ENCODE results near the gene UBE2Q1.

Gene UBE2Q1

DNA sequence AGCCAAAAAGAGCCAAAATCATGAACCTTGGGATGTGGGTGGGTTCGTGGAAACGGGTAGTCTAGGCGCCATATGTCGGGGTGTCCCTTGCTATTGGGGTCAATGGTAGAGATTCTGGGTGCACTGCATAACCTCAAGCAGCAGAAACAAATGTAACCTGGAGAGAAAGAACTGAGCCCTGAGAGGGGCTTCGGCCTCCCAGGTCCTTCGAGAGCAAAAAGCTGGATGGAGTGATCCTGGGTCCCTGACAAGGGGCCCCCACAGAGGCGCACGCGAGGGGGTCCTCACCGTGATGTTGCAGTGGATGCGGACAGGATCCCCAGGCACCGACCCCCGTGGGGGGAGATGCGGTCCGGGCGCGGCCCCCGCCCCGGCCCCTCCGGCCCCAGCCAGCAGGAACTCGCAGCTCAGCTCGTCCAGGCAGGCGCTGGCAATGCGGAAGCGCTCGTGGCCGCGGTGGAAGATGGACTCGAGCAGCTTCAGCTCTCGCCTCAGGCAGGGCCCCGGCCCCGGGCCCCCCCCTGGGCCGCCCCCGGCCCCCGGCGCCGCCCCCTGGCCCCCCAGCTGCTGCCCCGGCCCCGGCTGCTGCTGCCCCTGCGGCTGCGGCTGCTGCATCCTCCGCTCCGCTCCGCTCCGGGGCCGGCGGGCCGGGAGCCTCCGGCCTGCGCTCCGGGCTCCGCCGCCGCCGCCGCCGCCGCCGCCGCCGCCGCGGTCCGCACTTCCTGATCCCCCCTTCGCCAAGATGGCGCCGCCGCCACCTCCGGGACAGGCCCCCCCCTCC, at the start of gene UBE2Q1:
UBE2Q1 (minus strand) TSS at position 724 of the 781 bp plus-strand sequence; CDS start at position 615, 109 bp downstream.
- DNase-seq = peak; percentile 38 to 42

DNA sequence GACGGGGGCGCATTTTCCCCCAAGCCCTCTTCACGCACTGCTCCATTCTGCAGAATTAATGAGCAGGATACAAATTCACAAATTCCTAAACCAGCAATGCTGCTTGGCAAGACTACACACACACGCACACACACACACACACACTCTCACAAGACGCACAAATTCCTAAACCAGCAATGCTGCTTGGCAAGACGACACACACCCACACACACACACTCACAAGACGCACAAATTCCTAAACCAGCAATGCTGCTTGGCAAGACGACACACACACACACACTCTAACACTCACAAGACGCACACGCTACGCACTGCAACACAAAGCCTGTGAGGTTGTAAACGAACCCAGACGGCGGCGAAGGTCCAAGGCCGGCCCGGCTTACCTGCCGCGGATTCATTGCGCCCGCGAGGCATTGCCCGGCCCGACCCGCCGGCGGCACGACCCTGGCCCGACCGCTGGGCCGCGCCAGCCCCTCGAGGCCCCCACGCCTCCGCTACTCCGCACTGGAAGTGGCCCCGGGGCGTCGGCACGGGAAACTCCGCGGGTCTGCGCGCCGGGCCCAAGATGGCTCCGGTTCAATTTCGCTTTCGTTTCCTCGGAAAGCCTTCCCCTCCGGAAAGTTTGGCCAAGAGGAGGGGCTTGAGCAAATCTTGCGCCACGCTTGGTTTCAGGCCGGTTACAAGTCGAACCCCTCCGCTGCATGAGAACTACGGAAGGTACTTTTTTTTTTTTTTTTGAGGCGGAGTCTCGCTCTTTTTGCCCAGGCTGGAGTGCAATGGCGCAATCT, 49.3 kb upstream of the UBE2Q1 start, which contains the start of gene ADAR:
ADAR (minus strand) TSS at position 578 of the 788 bp plus-strand sequence; CDS start at position 398, 180 bp downstream.
- DNase-seq = peak; percentile 97 to 100

DNA sequence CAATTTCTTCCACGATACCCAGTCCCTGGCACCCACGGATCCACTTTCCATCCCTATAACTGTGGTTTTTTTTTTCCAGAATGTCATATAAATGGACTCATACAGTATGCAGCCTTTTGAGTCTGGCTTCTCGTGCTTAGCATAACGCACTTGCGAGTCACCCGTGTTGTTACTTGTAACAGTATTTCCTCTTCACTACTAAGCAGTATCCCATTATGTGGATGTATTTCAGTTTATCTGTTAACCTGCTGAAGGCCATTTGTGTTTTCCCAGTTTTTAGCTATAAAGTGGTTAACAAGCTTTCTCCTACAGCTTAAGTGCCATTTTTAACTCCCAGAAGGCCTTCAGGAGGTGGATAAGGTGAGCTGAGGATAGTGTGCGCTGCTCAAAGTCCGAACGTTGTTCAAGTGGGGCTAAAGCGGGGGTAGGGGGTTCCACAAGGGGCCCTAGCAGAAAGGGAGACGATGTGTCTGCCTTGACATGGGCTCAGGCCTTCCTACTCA, 48.7 kb upstream of the UBE2Q1 start:
- peak; percentile 29 to 46 for DNase-seq

DNA sequence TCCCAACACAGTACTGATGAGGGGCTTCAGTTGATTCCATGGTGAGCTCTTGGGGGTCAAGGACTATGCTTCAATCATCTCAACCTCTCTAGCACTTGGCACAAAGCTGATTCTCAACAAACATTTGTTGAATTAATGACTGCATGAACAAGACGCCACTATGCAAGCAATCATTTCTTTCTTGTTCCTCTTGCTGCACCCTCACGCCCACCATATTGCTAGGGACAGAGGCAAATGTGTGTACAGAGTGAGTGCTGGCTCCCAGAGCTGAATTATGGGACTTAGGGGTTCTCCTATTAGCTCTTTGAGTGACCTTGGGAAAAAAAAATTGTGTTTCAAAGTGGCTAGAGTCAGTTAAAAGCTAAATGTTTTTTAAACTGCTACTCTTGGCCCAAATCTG, 47.1 kb upstream of the UBE2Q1 start:
- DNase-seq = peak; percentile 37 to 71

DNA sequence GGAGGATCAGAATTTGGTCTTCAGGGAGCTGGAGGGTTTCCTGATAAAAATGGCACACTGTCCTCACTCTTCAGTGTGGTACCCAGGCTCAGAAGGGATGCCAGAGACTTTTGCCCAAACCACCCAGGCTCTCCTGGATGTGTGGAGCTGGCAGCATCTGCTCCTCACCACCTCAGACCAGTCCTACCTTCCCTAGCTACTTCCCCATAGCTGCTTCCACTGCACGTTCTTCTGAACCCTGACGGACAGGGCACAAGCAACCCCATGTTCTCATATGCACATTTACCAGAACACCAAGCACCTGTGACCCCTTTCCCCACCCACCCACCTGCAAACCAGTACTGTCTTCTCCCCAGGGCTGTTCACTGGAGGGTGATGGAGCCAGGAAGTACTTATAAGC, 44.9 kb upstream of the UBE2Q1 start:
- no peak for DNase-seq

DNA sequence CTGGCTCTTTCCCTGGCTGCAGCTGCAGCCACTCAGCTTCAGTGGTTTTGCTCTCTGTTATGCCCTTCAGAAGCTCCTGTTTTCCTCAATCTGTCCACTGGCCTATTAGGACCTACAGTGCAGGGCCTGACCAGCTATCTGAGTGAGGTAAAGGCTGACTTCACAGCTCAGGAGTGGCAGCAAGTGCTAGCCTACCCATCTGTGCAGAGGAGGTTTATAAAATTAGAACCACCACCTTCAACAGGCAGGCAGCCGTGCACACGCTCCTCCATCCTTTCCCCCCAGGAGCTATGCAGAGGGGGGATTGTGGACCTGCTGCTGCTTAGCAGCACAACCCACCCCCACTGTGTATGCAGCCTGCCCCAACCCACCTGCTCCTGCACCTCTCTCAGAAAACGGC, 41.2 kb upstream of the UBE2Q1 start:
- no peak for DNase-seq

DNA sequence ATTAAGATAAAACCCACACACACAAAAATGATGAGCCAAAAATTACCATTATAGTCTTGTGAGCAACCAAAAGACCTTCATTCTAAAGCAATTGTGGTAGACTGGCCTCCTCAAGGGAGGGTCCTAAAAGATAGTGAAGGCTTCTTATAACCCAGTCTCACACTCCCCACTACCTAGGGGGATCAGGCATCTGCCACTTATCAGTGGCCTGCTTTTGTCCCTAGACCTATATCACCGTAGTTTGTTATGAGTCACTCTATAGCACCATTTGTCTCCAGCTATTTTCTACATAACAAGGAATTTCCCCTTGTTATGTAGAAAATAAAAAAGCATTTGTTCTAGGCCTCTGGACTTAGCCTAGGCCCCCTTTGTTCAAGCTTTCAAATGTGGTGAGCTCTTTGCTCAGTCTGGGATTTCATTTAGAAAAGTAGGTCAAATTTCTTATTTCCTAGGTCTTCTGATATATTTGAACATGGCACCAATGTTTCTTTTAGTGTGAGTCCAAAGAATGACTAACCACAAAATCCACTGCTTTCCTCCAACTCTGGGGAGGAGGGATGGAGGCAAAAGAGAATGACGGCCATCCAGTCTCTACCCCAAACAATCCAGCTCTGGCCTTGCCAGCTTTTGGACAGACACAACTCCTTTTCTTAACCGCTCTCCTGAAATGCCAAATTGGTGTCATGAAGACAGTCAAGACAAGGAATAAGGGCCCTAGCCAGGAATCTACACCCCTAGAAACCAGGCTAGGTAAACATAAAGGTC, 40.6 kb upstream of the UBE2Q1 start:
- DNase-seq = no peak

DNA sequence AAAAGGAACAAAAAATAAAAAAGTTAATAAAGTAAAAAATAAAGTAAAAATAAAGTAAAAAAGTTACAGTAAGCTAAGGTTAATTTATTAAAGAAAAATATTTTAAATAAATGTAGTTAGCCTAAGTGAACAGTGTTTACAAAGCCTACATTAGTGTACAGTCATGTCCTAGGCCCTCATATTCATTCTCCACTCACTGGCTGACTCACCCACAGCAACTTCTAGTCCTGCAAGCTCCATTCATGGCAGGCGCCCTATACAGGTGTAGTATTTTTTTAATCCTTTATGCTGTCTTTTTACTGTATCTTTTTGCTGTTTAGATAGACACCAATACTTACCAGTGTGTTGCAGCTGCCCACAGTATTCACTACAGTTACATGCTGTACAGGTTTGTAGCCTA, 37.2 kb upstream of the UBE2Q1 start:
- no peak for DNase-seq

DNA sequence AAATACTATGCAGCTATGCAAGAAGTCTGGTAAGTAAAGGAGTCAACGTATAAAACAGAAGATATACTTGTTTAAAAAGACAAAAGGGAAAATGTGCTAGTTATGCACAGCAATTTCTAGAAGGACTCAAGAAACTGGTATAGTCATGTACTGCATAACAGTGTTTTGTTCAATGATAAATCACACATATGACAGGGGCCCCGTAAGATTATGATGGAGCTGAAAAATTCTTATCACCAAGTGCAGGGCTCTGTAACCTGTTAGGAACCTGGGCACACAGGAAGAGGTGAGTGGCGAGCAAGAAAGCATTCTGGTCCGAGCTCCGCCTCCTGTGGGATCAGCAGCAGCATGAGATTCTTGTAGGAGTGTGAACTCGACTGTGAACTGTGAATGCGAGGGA, 36.3 kb upstream of the UBE2Q1 start:
- no peak for DNase-seq

DNA sequence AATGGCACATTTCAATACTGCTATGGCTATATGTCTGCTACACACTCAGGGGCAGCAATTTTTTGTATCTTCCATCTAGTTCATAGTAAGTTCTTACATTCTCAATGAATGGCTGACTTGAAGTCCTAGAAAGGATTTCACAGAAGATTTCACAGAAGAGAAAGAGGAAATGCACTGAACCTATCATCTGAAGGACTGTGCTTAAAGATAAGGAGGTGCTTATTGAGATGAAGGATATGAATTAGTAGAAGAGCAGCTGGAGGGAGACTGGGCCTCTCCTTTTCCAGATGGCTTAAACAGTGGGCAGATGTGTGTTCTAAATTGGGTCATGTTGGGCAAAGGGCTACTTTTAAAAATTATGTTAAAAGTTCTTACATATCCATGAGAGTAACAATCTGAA, 34.9 kb upstream of the UBE2Q1 start:
- DNase-seq = no peak

DNA sequence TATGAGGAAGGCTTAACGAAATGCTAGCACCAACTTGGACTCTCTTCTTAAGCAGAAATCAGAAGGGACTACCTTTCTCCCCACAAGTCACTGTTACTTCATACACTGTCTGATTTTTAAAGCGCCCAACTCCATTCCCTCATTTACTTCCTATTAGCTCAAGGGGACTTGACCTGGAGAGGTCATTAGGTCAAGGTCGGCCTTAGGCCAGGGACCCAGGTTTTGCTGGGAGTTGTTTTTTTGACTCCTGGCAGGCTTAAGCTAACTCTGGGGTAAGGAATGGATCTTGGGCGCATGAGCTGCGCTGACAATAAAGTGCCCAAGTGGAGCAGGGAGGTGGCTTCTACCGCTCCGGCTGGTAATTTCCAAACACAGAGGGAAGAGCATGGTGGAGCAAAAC, 32.7 kb upstream of the UBE2Q1 start:
- DNase-seq = no peak

DNA sequence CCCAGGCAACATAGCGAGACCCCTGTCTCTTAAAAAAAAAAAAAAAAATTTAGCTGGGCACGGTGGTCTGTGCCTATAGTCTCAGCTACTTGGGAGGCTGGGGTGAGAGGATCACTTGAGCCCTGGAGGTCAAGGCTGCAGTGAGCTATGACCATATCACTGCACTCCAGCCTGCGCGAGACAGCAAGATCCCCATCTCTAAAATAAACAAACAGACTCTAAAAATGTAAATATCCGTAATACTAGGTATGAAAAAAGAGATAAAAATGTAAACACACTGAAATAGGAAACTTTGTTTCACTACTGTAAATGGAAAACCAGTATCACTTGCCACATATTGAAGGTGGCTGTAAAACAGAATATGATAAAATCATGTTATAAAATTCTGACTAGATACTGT, 32.3 kb upstream of the UBE2Q1 start:
- DNase-seq = no peak

DNA sequence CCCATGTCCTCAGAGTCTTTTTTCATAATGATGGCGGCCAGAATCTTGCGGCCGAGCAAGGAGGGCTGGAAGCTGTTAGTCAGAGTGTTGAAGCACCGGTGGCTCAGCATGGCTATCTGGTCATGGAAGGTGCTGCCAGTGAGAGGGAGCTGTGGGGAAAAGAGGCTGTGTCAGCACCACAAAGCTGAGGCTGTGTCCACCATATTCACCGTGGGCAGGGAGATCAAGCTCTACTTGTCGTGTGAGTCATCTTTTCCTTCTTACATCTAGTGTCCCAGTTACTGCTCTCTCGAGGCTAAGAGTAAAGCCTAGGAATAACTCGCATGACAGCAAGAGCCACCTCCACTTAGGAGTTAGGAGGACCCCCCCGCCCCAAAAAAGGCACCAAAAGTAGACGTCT, 31.3 kb upstream of the UBE2Q1 start:
- no peak for DNase-seq

DNA sequence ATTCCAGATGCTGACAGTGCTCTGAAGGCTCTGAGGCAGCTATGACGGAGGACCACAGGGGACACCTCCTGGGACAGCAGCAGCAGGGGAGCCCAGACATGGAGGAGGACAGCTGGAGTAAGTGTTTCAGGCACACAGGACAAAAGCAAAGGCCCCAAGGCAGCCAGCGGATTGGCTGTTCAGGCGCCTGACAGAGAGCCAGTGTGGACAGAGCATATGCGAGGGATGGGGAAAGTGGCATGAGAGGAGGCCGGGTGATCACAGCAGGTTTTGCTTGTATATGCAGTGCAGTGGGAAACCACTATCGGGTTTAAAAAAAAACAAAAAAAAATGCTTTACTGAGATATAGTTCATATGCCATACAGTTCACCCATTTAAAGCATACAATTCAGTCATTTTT, 28.2 kb upstream of the UBE2Q1 start:
- DNase-seq = no peak

DNA sequence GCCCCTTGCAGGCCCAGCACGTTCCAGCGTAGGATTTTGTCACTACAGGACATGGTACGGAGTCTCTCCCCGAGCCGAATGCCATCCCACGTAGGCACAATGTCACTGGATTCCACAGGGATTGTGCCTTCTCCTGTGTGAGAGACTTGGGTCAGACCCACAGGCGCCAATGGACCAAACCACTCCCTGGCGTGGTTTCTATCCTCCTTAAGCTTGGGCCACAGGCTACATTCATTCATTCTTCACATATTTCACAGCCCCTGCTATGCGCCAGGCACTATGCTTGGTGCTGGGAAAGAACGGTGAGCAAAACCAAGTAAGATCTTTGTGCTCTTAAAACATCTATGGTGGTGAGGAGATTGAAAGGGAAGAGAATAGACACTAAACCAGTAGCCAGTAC, 27.8 kb upstream of the UBE2Q1 start:
- no peak for DNase-seq

DNA sequence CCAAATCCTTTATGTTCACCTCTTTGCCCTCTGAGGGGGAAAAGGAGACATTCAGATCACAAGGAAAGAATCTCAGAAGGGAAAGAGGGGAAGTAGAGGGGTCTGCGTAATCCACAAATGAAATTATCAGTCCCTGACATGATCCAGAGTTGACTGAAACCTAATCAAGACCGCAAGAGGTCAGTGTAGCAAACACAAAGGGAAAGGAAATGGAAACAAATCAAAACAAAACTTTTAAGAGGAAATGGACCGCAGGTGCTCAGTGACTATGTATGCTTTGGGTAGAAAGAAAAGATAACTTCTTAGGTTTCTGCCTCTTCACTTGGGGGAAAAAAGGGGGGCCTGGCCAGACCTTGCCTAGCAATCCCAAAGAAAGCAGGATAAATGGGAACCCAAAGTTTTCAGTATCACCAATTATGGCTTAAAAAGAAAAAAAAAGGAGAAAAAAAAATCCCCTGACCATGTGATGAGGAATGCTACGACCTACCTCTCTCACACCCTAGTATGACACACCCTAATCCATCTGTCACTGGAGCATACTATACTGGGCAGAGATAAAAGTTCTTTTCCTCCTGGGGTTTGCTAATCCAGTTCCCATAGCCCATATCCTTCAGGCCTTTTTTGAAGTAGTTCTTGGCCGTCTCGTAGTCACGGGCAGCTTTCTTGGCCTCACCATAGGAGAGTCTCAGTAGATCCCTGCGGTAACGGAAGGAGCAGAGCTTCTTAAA, 26.0 kb upstream of the UBE2Q1 start:
- no peak for DNase-seq

DNA sequence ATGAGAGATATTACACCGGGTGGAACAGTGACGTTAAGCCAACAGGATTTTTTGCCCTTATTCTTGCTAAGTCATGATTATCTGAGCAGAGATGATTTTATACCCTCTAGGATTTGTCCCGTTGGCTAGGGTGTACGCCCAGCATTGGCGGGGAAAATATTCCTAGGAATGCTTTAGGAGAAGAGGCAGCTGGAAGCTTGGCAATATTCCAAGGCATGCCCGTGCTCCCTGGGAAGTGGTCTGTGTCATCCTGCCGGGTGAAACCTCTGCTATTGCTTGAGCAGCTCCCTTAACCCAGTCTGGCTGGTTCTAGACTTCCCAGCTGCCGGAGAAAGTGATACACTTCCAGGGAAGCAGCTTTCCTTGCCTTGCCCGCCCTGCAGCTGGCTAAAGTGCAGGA, 25.3 kb upstream of the UBE2Q1 start:
- DNase-seq = no peak

DNA sequence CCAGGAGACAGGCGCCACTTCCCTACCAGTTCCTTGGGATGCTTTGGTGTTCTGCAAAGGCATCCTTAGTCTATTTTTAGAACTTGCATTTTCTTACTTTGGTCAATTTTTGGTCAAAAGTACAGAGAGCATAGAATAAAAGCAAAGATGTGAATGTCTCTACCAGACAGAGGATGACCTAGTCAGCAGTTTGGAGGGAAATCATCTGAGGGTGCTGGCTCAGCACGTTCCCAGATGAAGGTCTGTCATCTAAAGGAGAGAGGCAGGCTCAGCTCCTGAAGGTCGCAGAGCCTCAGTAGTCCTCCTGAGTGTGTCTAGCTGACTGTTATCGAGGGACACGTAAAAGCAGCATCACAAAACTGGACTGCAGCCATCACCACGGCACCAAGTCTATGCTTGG, 24.4 kb upstream of the UBE2Q1 start:
- no peak for DNase-seq

DNA sequence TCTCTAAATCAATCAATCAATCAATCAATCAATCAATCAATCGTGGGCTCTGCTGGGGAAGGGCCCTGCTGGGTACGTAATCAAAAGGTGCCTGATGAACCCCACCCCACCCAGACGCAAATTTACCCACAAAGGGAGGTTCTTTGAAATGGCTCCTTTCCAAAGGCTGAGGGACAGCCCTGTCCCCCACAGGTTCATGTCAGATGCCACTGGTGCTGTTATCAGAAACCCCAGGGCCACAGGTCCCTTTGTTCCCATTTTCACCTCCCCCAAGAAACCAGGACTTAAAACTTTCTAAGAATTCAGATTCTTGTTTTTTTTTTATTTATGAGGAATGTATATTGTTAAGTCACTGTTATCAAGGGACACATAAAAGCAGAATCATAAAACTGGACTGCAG, 23.3 kb upstream of the UBE2Q1 start:
- DNase-seq = no peak

DNA sequence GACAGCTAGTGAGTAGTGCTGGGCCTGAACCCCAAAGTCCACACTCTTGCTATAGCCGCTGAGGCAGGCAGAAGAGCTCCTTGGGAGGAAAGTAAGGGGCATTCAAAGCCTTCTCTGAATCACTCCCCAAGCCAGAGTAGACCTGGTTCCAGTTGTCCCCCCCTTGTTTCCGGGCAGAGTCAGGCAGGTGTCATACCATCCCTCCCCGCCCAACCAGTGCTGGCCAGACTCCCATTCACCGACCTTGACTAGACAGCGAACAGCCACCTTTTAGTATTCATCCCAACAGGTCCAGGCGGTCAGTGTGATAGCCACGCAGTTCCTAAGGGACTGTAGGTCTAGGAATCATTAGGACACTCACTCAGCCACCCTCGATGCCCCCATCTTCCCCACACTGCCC, 20.9 kb upstream of the UBE2Q1 start:
- no peak for DNase-seq

DNA sequence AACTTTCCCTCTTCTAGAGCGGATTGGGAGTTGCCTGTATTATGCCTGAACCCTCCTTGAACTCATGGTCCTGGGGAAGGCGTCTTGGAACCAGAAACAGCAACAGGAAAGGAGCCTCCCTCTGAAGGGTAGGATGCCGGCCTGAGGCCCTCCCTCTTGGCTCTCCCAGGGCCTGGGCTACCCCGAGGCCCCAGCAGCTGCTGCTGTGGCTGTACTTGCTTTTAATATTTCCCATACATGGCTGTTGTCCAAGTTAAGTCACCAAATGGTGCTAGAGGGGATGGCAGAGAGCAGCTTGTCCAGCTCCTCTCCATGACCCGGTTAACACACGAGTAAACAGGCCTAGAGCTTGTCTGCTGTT, 19.6 kb upstream of the UBE2Q1 start:
- DNase-seq = no peak

DNA sequence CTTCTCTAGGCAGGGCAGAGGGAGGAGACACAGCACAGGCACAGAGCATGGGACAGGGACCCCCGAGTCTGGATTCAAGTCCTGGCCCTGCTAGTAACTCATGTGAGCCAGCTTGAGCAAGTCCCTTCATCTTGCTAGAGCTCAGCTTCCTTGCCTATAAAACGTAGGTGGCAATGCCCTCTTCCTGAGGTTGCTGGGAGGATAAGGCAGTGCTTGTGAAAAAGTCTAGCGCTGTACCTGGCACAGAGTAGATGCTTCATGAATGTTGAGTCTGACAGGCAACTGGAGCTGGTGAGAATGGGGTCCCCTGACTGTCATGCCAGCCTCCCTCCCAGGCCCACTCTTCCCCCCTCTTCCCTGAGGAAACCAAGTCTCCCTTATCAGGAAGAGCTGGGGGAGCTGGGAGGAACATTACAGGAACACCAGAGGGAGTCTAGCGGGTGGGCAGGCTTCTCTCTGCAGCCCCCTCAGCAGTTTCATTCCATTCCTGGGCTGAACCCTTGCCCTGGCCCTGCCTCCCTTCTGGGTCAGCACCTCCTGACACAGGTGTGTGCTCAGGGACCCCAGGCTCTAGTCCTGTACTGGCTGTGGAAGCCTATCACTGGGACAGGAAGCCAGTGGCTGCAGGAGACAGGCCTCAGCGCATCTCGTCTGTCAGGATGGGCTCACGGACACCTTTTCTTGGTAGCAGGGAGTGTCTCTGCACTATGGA, 19.0 kb upstream of the UBE2Q1 start:
- DNase-seq = no peak

All from inflammatory macrophage treated with lipopolysaccharide for 1 hour (primary cell).